T-helper 1 cell (primary cell): ENCODE results near the gene YJU2.

Experiments used
- DNase-seq, 5 donors: peaks; one replicate each; pipeline ENCODE4 v3.0.0-alpha.2; 2012 to 2020

Gene YJU2

DNA sequence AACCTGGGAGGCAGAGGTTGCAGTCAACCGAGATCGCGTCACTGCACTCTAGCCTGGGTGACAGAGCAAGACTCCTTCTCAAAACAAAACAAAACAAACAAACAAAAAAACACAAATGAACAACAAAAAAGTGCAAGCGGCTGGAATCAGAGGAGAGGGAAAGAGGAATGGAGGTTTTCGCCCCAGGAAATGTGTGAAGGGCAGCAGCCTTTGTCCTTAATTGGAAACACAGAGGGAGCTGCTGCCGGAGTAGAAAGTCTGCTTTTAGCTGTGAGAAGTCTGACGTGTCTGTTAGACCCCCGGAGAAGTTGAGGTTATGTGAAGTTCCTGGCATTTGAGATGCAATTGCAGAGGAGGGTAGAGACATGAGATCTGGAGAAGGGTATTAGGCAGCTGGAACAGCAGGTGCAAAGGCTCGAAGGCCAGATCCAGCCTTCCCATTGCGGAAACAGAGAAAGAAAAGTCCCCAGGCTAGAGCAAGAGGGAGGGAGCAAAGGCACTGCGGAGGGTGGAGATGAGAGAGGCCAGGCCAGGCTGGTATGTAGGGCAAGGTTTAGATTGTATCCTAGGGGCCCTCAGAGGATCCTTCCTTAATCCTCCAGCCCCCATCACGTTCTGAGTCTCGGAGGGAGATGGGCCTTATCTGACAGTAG lies 54.8 kb downstream of the YJU2 start:
- DNase-seq: no peak

DNA sequence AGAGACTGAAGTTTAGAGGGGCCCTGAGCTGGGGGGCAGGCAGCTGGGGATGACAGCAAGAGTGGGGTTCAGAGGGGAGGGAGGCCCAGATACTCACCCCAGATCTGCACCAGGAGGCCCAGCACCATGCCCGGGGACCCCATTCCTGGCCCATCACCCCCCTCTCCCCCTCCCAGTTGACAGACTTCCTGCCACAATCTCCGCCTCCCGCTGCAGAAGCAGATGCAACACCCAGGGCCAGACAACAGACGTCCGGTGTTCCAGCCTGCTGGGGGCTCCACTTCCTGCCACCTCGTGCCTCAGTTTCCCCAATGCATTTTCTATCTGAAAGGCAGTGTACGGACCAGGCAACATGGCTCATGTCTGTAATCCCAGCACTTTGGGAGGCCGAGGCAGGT lies 55.4 kb downstream of the YJU2 start, which contains the start of gene TMIGD2:
Gene TMIGD2 (minus strand): TSS at position 147 of the 398 bp plus-strand sequence. CDS start 4 bp downstream, at position 143.
- no peak for DNase-seq

DNA sequence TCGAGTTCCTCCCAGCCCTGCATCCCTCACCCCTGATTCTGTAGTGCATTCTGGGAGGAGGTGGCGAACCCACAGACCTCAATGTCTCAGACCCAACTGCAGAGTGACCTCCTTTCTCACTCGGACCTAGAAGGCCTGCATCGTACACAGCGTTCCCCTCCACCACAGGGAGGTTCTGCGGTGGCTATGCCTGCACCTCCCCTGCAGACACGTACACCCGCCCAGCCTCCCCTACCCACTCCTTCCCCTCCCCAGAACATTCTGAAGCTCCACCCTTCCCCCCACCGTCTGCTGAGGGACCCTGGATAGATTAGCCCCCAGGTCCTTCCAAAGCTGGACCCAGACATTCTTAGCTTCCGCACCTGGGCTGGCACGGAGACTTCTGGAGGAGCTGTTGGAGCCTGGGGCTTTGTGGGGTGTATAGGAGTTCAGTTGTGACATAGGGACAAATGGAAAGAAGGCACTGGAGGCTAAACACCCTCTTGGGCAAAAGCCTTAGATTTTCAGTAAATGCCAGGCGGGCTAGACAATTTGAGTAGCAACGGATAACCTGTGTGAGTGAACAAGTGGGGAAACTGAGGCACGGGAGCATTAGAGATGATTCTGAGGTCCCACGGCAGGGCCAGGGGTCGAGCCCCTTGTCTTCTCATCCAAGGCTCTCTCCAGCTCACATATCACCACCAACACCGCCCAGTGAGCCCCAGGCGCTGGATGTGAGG lies 57.1 kb downstream of the YJU2 start:
- no peak for DNase-seq

DNA sequence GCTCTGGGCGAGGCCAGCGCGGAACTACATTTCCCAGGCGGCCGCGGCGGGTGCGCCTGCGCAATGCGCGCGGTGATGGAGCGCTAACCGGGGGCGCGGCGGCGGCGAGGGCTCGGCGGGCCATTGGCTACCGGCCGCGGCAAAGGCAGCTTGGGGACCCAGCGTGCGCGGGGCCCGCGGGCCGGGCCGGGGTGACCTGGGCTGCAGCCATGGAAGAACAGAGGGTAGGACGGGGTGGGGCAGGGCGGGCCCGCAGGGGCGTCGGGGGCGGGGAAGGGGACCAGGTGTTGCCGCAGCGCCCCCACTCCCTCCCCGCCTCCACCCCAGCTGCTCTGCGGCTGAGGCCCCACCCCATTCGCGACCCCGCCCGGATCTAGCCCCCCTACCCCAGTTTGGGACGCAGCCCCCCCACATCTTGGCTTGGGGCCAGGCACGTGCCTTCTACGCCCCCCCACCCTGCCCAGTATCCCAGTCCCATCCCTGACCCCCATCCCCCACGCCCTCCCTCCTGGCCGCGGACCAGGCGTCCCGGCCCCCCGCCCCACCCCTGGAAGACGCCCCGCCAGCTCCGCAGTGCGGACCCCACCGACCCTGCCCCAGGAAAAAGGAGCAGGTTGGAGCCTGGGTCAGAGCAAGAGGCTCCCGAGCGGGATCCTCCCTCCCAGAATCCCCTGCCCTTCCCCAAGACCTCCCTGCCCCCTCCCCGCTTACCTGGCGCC lies 57.8 kb downstream of the YJU2 start, which contains the start of gene FSD1:
Gene FSD1 (plus strand): TSS at position 61 of the 719 bp plus-strand sequence. CDS start 149 bp downstream, at position 210.
- peak in 4 of 5 donors; percentile 32 to 68 (median 44) for DNase-seq

DNA sequence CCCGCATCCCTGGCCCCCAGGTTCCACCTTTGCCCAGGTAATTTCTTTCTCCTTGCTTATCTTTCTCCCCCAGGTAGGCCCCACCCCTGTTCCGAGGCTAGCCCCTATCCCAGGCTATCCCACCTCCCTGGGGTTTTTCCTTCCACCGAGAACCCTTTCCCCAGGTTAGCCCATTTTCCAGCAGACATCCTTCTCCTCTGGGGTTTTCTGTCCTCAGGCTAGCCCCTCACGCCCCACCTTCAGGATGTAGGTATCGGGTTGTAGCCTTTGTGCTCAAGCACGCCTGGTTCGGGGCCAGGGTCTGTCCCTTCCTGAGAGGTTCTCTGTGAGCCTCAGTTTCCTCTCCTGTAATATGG lies 58.4 kb downstream of the YJU2 start:
- DNase-seq: no peak

DNA sequence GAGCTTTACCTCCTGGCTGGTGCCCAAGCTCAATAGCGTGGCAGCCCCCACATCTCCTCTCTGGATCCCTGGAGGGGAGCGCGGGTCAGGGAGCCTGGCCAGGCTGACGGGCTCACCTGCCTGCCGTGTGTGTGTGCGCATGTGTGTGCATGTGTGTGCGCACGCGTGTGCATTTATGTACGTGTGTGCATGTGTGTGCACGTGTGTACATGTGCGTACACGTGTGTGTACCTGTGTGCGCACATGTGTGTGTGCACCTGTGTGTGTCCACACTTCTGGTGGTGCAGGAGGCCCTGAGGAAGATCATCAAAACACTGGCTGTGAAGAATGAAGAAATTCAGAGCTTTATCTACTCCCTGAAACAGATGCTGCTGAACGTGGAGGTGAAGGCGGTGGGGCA lies 58.8 kb downstream of the YJU2 start:
- no peak for DNase-seq

DNA sequence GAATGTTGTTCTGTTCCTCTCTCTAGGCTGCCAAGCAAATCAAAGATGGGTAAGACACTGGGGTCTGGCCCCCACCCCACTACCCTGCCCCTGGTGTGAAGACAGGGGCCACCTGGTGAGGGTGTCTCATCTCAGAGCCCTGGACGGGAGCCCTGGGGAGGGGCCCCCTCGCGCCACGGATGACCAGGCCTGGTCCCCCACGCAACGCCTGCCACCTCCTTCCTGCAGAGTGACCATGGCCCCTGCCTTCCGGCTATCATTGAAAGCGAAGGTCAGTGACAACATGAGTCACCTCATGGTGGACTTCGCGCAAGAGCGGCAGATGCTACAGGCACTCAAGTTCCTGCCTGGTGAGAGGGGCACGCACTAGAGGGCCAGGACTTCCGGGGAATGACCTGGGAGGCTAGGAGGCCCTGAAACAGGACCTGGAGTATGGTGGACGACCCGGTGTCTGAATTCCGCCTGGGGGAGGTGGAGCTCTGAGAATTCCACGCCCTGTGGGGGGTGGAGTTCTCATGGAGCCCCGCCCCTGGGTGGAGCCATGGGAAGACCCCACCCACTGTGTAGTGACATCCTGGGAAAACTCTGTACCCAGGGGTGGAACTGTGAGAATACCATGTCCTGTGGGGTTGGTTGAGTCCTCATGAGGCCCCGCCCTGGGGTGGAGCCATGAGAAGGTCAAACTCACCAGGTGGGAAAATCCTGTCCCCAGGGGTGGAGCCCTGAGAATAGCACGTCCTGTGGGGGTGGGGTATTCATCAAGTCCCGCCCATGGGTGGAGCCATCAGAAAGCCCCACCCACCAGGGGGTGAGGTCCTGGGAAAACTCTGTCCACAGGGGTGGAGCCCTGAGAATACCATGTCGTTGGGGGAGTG lies 63.6 kb downstream of the YJU2 start:
- DNase-seq: no peak

DNA sequence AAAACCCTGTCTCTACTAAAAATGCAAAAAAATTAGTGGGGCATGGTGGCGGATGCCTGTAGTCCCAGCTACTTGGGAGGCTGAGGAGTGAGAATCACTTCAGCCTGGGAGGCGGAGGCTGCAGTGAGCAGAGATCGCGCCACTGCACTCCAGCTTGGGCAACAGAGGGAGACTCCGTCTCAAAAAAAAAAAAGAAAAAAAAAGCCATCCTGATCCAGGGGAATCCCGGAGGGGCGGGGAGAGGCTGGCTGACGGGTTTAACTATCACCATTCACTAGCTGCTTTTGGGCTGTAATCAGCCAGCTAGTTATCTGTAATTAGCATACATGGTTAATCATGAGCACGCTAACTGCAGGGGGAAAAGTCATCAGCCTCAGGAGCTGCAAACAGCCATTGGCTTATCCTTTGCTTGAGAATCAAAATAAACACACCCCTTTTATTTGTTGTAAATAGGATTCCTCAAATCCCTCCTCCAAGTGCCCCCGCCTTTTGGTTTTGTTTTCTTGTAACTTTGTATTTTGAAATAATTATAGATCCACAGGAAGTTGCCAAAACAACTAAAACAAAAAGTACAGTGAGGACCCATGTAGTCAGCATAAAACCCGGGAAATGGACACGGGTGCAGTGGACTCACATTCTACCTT lies 67.1 kb downstream of the YJU2 start:
- DNase-seq: no peak

DNA sequence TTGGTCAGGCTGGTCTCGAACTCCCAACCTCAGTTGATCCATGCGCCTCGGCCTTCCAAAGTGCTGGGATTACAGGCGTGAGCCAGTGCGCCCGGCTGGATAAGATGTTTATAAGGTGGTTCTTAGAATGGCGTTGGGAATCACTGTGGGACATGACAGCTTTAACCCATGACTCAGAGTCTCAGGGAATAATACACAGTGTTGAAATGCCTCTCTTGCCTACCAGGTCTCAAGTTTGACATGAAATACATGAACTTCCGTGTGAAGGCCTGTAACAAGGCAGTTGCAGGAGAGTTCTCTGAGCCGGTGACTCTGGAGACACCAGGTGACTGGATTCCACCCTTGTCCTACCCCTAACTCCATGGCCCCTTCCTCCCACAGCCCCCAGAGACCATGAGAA lies 70.1 kb downstream of the YJU2 start:
- DNase-seq: no peak

DNA sequence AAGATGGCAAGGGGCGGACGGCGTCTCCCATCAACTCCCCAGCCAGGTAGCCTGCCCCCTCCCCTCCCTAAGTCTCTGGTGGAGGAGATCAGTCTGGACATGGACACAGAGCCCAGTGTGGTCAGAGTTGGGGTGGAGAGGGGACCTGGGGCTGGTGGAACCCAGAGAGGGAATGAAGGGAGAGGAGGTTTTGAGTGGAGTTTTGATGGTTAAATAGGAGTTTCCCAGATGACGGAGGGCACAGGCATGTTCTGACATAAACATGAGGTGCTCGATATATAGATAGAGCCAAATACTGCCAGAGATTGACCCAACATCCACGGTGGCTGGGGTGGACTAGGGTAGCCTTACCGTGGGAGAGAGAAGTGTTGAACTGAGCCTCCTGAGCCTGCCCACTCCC lies 71.6 kb downstream of the YJU2 start:
- no peak for DNase-seq
